ENCODE data around the gene BICD2.

- TF ChIP-seq YY1 (IDR thresholded peaks at IDR 0.05; ENCODE audit: insufficient read depth, insufficient replicate concordance, low read depth, low read length) (no peak), MAFK (conservative IDR thresholded peaks at IDR 0.05 in 1 of 2, IDR thresholded peaks at IDR 0.05 in 1 of 2; ENCODE audit: low read length in 2 of 2) (no peak), EP300 (IDR thresholded peaks at IDR 0.05; ENCODE audit: low read depth in 2 of 2, low read length in 2 of 2) (no peak), EP300 (CRISPR knock-in tag; IDR thresholded peaks at IDR 0.05; ENCODE audit: borderline replicate concordance) (no peak), TCF7 (IDR thresholded peaks at IDR 0.05; ENCODE audit: low read depth) (no peak)
Measured at GRCh38 chr9:92725266-92725545, 39.4 kb downstream of the BICD2 start.

Measured in HepG2 (cell line).